Measurements from ENCODE around the gene PDE9A.
"Not testable (repeated sequence)": the region's sequence is repeated elsewhere in the genome, so short reads cannot be mapped to it uniquely, and the experiment has no call there.

PDE9A gene

GRCh38 chr21:42809171-42809570, 155.8 kb downstream of the PDE9A start:
- no peak for DNase-seq

DNA sequence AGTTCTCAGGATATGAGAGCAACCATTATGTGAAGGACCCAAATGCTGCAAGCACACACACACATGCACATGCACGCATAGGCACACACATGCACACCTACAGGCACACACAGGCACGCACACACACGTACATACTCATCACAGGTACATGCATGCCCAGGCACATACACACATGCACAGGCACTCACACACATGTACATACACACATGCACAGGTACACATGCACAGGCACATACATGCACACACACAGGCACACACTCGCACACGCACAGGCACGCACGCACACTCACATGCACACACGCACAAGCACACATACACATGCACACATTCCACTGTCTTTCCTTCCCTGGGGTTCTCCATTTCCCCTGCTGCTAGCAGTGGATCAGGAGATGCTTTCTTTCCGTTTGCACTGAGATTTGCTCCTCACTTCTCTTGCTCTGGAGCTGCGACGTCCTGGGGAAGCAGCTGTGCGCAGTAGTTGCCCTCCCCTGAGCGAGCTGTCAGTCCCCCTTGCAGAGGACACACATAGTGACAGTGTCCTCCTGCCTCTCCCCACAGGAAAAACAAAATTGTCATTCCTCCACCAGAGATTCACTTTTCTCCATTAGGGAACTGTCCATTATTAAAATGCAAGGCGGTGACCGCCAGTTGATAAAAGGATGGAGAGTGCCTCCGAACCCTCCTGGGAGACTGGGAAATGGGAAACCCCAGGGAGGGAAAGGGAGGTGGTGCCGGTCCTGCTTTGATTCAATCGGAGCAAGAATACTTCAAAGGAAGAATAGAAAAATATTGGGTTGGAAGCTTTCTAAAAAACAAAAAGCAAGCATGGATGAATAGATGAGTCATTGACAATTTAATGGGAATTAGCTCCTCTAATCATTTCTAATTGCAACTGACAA, 156.4 kb downstream of the PDE9A start:
- no peak for DNase-seq

GRCh38 chr21:42811960-42812359, 158.5 kb downstream of the PDE9A start:
- no peak for DNase-seq

DNA sequence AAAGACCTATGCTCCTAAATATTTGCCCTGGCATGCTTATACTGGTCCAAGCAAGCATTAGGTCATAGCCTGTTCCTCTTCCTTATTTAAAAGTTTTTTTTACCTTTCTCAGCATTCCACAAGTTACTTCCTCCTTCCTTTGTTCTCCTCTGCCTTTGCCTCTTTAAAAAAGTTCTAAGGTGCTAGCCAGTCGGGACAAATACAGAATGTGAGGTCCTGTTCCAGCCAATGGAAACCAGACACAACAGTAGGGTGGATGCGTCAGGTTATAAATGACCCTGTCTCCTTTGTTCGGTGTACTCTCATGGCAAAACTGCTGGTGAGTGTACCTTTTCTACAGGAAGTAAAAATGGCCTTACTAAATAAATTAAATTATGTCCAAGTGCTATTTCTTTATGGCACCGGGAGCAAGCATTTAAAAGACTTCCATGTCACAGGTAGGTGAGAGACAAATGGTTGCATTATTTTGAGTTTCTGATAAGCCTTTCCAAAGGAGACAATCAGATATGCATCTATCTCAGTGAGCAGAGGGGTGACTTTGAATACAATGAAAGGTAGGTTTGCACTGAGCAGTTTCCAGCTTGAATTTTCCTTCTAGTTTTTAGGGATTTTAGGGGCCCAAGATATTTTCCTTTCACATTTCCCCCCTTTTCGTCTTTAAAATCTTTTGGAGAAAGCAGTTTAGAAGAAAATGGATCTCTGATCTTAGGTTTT, 159.3 kb downstream of the PDE9A start:
- not testable (repeated sequence) for DNase-seq

DNA sequence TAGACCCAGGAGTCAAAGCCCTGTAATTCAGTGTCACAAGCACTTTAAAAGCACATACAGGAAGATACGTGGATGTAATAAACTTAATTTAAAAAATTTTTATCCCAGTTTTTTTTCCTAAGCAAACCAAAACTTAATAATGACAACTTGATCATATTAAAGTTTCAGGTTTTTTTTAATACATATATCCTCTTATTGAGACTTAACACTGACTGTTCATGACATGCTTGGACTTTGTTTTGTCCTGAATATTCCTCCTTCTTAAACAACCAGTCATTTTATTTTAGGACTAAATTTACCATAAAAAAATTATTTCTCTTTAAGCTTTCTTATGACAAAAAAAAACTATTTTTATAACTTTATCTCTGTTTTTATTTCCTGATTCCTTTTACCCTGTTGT, 161.8 kb downstream of the PDE9A start:
- no peak for DNase-seq

DNA sequence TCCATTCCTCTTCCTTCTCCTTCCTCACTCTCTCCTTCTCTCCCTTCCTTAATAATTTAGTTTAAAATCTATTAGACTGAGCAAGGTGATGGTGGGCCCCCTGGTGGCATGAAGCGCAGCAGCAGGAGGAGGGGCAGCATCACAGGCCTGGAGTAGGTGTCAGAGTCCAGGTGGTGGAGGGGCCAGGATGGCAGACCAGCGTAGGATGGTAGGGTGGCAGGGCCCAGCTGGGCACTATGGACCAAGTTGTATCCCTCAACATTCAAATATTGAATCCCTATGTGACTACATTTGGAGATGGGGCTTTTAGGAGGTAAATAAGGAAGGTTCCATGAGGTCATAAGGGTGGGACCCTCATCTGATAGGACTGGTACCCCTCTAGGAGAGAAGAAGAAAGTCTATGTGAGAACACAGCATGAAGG, 164.9 kb downstream of the PDE9A start:
- no peak for DNase-seq

- DNase-seq, result no peak
Measured at GRCh38 chr21:42819861-42820615, 166.6 kb downstream of the PDE9A start.

DNA sequence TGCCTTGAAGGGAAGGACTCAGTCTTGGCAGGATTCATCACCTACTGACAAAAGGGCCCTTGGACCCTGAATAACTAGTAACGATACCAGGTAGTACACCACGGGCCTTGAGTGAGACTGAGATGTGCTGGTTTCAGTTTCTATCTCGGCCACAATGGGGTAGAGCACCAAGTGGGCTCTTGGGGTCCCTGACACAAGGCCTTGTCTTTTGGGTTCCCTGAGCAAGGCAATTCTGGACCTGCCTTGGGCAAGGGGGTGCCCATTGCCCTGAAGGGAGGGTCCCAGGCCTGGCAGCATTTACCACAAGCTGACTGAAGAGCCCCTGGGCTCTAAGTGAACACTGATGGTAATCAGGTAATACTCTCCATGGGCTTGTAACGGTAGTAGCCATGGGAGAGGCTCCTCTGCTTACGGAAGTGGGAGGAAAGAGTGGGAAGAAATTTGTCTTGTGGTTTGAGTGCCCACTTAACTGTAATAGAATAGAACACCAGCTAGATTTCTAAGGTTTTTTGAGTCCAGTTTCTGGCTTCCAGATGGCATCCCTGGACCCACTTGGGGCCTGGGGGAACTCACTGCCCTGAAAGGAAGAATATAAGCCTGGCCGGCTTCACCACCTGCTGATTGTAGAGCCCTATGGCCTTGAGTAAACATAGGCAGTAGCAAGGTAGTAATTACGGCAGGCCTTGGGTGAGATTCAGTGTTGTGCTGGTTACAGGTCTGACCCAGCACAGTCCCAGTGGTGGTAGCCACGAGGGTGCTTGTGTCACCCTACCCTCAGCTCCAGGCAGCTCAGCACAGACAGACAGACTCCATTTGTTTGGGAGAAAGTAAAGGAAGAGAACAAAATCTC, 167.4 kb downstream of the PDE9A start:
- no peak for DNase-seq
